HG03520 (cell line): ENCODE measurements around the gene PPP1R1A.
A peak's percentile ranks its signal among the peaks of the same experiment; 100 is the strongest.

Source experiments
- ATAC-seq: cut with Tn5 transposase; IDR thresholded peaks from one replicate; pipeline ENCODE4 v1.9.1; 2021; ENCODE audit warnings: mild to moderate bottlenecking, moderate library complexity; ENCODE audit not compliant: unreplicated experiment

Gene PPP1R1A

GRCh38 chr12:54603872-54604271 is 15.4 kb upstream of the PPP1R1A start:
- ATAC-seq = no peak

DNA sequence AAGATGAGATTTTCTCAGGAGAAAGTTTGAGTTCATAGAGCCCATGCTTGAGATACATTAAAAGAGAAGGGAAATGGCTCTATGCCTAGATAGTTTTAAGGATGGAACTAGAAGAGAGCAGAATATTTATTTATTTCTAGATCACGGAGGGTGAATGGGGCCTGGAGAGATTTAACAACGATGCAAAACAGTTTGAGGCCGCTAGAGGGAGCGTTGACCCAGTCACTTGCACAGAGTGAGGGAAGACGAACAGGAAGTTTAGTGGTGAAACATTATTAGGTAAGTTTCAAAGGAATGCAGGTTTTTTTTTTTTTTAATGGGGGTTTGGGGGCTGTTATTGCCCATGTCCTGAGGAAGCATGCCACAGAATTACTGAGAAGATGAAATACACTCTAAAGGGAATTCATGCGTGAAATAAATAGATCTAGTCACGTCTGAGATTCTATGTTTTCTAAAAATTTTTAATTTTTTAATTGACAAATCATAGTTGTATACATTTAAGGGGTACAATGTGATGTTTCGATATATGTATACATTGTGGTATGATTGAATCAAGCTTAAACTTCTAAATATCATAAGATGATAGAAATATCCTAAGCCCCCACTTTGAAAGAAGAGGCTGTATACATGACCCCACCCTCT is 14.8 kb upstream of the PPP1R1A start:
- ATAC-seq = peak; percentile 78

DNA sequence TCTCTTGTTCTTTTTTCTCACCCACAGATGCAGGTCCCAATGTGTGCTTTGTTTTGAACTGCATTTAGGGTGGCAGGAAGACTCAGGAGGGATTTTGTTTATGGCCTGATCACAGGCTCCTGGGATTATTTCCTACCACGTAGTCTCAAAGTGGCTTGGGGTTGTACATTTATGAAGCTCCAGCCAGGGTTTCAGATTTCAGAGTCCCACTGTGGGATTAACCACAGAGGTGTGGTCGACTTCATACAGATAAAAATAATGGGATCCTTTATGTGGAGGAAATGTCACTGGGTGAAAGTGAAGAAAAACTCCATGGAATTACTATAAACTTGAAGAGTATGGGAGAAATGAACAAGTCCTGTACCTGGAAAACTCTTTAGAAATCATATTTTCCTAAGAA is 14.2 kb upstream of the PPP1R1A start:
- ATAC-seq = no peak

GRCh38 chr12:54601841-54602240 is 13.4 kb upstream of the PPP1R1A start:
- no peak for ATAC-seq

GRCh38 chr12:54598970-54599369 is 10.5 kb upstream of the PPP1R1A start:
- no peak for ATAC-seq

- ATAC-seq = no peak
Observed at GRCh38 chr12:54596526-54596946, 8.1 kb upstream of the PPP1R1A start.

DNA sequence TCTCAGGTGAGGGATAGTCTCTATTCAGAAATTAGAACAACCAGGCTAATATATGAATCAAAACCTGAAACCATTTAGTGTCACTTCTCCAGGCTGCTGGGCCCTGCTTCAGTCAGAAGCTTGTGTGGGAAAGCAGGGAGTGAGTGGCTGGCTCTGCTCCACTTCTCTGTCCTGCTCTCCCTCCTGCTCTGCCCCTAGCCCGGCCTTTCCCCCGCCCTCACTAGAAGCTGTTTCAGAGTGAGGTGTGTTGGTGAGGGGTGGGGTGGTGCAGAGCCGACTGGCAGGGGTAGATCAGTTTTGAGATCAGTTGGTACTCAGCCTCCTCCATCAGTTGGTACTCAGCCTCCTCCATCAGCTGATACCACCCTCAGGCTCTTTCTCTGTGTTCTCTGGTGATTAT is 7.0 kb upstream of the PPP1R1A start:
- no peak for ATAC-seq

DNA sequence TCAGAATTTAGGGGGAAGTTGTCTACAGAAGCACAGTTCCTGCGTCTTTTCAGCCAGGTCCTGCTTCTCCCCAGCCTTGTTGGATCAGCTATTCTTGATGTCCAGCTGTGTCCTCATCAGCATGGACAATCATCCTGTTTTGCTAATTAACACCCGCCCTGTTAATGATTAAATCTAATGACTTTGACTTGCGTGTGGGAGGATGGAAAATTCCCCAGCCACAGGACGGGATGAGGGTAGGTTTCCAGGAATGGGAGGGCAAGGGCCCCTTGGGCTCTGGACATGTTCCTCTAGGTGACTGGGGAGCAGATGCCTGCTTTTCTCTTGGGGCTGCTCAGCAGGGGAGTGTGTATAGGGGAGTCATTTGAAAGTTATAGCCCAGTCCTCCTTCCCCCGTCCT is 5.3 kb upstream of the PPP1R1A start:
- ATAC-seq = no peak

DNA sequence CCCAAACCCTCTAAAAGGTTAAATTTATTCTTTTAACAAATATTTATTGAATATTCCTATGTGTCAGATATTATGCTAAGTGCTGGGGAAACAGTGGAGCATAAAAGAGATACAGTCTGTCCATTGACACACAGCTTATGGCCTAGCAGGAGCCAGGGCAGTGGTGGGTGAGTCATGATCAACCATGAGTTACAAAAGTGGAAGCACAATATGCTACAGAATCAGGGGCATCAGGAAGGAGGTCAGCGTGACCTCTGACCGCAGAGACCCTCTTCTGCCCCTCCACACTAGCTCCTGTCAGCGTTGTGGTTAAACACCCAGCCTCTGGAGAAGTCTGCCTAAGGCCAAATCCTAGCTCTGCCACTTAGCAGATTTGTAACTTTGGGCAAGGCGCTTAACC is 4.7 kb upstream of the PPP1R1A start:
- no peak for ATAC-seq

GRCh38 chr12:54592316-54592715 is 3.9 kb upstream of the PPP1R1A start:
- no peak for ATAC-seq

- no peak for ATAC-seq
Observed at GRCh38 chr12:54590978-54591591, 2.6 kb upstream of the PPP1R1A start.

DNA sequence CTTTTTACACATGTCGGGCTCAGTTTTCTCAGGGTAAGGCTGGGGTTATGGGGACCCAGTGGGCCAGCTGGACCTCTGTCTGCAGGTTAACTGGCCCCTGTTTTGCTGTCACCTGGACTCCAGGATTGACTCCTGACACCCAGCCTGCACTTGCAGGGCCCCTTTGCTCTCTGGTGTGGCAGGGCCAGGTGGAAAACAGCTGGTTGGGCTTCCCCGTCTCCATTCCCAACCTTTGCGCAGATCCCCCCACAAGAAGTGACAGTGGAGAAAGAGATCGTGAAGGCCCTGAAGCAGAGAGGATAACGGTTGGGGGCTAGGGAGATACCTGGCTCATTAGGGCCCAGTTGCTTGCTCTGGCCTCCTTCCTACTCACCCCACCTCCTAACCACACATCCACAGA is 1.5 kb upstream of the PPP1R1A start:
- ATAC-seq = no peak

- ATAC-seq = no peak
Observed at GRCh38 chr12:54588890-54589267, 420 bp upstream of the PPP1R1A start.

DNA sequence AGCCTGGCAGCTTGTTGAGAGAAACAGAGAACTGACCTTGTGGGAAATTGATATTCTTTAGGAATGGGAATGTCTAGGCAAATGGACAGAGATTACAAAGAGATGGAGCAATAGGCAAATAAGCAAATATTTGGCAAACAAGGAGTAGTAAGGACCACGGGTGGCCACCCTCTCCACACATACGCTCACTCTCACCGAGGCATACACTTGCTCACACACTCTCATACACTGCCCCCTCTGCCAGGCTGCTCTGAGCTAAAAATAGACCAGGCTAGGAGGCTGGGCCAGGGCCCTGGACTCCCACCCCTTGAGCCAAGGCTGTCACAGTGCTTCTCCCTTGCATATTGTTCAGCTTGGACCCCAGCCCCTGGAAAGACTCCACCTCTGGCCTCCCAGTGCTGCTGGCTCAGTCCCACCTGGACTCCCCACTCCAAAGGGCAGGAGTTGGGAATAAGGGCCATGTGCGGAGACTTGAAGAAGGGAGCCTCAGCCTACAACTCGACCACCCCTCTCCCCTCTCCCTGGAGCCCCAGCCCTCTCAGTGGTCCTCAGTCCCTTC is 1.1 kb downstream of the PPP1R1A start:
- no peak for ATAC-seq

- no peak for ATAC-seq
Observed at GRCh38 chr12:54586620-54587019, 1.8 kb downstream of the PPP1R1A start.

- no peak for ATAC-seq
Observed at GRCh38 chr12:54585243-54585642, 3.2 kb downstream of the PPP1R1A start.

DNA sequence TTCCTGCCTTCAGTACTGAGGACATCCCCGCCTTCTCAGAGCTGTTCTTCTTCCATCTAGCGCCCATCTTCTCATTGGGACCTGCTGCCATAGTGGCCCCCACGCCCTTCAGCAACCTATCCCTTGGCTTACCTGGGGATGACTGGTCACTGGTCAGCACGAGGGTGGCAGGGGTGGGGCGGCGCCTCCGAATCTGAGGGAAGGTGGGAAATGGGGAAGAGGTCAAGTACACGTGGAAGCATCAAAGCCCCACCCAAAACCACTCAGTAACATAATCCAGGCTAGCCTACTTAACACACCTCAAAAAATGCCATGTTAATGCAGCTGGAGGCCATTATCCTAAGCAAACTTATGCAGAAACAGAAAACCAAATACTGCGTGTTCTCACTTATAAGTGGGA is 4.3 kb downstream of the PPP1R1A start:
- no peak for ATAC-seq

DNA sequence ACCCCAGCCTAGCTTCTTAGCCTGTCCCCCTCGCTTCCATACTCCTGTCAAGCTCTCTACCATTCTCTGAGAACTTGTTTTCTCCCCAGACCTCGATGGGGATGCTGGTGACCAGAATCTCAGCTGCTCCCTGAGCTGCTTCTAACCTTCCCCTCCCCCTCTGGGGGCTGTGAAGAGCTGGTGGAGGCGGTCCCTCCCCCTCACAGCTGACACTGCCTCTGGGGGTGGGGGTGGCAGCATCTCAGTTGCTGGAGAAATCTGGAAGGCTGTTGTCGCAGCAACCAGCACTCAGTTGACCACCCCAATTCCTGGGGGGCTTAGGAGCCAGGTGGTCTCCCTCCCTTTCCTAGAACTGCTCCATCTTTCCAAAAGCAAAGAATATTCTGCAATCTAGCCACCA is 4.7 kb downstream of the PPP1R1A start:
- no peak for ATAC-seq

DNA sequence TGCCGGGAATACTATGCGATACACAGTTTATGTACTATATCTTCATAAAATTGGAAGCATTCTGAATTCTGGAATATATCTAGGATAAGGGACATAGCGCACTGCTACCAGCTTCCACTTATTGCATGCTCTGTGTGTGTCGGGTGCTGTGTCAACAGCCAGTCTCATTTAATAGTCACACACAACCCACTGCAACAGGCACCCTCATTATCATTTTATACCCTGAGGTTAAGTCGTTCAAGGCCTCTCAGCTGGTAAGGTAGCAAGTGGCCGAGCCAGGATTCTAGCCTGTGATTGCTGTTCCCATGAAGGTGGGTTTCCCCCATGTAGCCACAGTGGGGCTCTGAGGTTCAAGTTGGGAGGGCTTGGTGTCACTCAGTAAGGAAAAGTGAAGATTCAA is 7.0 kb downstream of the PPP1R1A start:
- ATAC-seq = no peak

- ATAC-seq = peak; percentile 95
Observed at GRCh38 chr12:54579696-54580333, 8.6 kb downstream of the PPP1R1A start.

DNA sequence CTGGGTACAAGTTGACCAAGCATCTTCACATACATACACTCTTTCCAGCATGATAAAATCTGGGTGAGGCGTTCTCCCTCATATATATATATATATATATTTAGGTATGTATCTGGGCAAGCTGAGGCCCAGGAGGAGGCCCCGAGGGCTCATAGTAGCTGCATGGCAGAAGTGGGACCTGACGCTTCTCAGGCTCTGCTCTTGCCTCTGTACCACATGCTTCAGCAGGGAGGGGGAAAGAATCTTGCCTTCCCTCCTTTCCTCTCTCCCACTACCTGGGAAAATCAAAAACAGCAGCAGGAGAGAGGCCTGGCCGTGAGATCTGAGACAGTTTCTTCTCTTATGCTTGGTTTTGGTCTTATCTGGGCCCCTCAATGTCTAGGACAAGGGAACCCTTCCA is 9.2 kb downstream of the PPP1R1A start:
- ATAC-seq = peak; percentile 14

DNA sequence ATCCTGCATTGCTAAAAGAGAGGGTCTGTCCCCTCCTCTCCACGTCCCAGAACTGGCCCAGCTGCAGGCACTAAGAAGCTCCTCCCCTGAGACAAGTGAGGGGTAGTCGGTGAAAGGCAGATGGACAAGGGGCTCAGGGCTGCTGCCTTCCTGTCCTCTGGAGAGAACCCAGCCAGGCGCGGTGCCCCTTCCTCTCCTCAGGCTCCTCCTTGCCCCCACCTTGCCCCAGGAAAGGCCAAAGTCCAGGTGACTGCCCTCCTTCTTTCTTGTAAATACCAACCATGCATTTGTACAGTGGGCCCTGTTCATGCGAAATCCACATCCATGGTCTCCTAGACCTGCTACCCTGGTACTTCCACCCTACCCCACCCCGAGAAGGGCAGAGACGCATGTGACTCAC is 9.7 kb downstream of the PPP1R1A start:
- no peak for ATAC-seq
